Liver (tissue), 9 donors: ENCODE data around the gene FGD2. TPM values are rescaled to one million over a fixed set of nuclear protein-coding genes. Genes with fewer than 3 reads are reported as not detected.

Experiments
- DNase-seq: peaks from one replicate; pipeline ENCODE4 v3.0.0-alpha.2; 2017; ENCODE audit warnings: low spot score
- H3K27ac ChIP-seq, 2 donors: one replicate each; pipeline ENCODE4 v1.7.0; 2013; ENCODE audit warnings: inconsistent platforms in 2 of 2, low read length in 2 of 2, control low read depth in 1 of 2, low read depth in 1 of 2, mild to moderate bottlenecking in 1 of 2
- H3K27me3 ChIP-seq, 4 donors: one replicate each; pipeline versions ENCODE4 v1.6.1 to v1.7.0; 2013; ENCODE audit warnings: low read length in 3 of 4, inconsistent platforms in 1 of 4, mild to moderate bottlenecking in 1 of 4, moderate library complexity in 1 of 4; ENCODE audit not compliant: control insufficient read depth in 4 of 4, insufficient read depth in 4 of 4
- H3K36me3 ChIP-seq, 4 donors: one replicate each; pipeline versions ENCODE4 v1.6.1 to v1.7.0; 2013; ENCODE audit warnings: low read length in 3 of 4, mild to moderate bottlenecking in 3 of 4, low read depth in 1 of 4, moderate library complexity in 1 of 4; ENCODE audit not compliant: control insufficient read depth in 4 of 4, insufficient read depth in 3 of 4
- H3K4me1 ChIP-seq, 4 donors: one replicate each; pipeline versions ENCODE4 v1.6.1 to v1.7.0; 2013; ENCODE audit warnings: low read length in 3 of 4, mild to moderate bottlenecking in 3 of 4, moderate library complexity in 1 of 4; ENCODE audit not compliant: control insufficient read depth in 4 of 4, insufficient read depth in 4 of 4
- H3K4me3 ChIP-seq, 3 donors: one replicate each; pipeline versions ENCODE4 v1.6.1 to v1.7.0; 2013; ENCODE audit warnings: low read length in 3 of 3, control low read depth in 1 of 3, low read depth in 1 of 3, mild to moderate bottlenecking in 1 of 3
- H3K9ac ChIP-seq, 2 donors: one replicate each; pipeline ENCODE4 v1.7.0; 2013; ENCODE audit warnings: low read length in 2 of 2, mild to moderate bottlenecking in 2 of 2, moderate library complexity in 2 of 2, control low read depth in 1 of 2, low read depth in 1 of 2
- H3K9me3 ChIP-seq, 4 donors: one replicate each; pipeline versions ENCODE4 v1.6.1 to v1.7.0; 2013; ENCODE audit warnings: low read length in 3 of 4; ENCODE audit not compliant: control insufficient read depth in 4 of 4
- EGR1 ChIP-seq, 2 donors: IDR thresholded peaks; 2 replicates each; pipeline ENCODE4 v1.6.1; 2016 to 2018; ENCODE audit warnings: antibody characterized with exemption in 2 of 2, low read depth in 2 of 2
- FOXA1 ChIP-seq: IDR thresholded peaks from 2 replicates; pipeline ENCODE4 v1.6.1; 2016; ENCODE audit warnings: antibody characterized with exemption
- FOXA2 ChIP-seq: IDR thresholded peaks from 2 replicates; pipeline ENCODE4 v1.6.1; 2016; ENCODE audit warnings: antibody characterized with exemption
- GABPA ChIP-seq, 2 donors: IDR thresholded peaks in 1 of 2; conservative IDR thresholded peaks in 1 of 2; 2 replicates each; pipeline ENCODE4 v1.6.1; 2016; ENCODE audit warnings: antibody characterized with exemption in 2 of 2, mild to moderate bottlenecking in 1 of 2, moderate library complexity in 1 of 2
- JUND ChIP-seq, 2 donors: IDR thresholded peaks; 2 replicates each; pipeline ENCODE4 v1.6.1; 2016; ENCODE audit warnings: antibody characterized with exemption in 2 of 2
- NR2F2 ChIP-seq: IDR thresholded peaks from 2 replicates; pipeline ENCODE4 v1.6.1; 2016; ENCODE audit warnings: antibody characterized with exemption
- RAD21 ChIP-seq, 2 donors: IDR thresholded peaks; 2 replicates each; pipeline ENCODE4 v1.6.1; 2016; ENCODE audit warnings: antibody characterized with exemption in 2 of 2, mild to moderate bottlenecking in 2 of 2
- RXRA ChIP-seq, 2 donors: IDR thresholded peaks; 2 replicates each; pipeline ENCODE4 v1.6.1; 2017 to 2018; ENCODE audit warnings: antibody characterized with exemption in 2 of 2, mild to moderate bottlenecking in 1 of 2
- SP1 ChIP-seq: IDR thresholded peaks from 2 replicates; pipeline ENCODE4 v1.6.1; 2018; ENCODE audit warnings: antibody characterized with exemption, mild to moderate bottlenecking
- TAF1 ChIP-seq: conservative IDR thresholded peaks from 2 replicates; pipeline ENCODE4 v1.6.1; 2016; ENCODE audit warnings: antibody characterized with exemption, mild to moderate bottlenecking
- YY1 ChIP-seq: IDR thresholded peaks from 2 replicates; pipeline ENCODE4 v1.6.1; 2016; ENCODE audit warnings: antibody characterized with exemption, mild to moderate bottlenecking
- WGBS: extraction: QIAGEN DNeasy Blood & Tissue Kit; methylation state at CpG from one replicate; pipeline ENCODE4 v1.1.7; 2013; 5-methylcytosine and 5-hydroxymethylcytosine counted together
- polyA plus RNA-seq, 2 donors: library from polyadenylated mRNA; stranded (reverse) in 1 of 2; unstranded in 1 of 2; fragments of 200-250 nt in 1 of 2; fragments of >200 nt in 1 of 2; fragmentation: Nextera tagmentation in 1 of 2; extraction: Ambion mirVana in 1 of 2; gene quantifications; one replicate each; pipeline versions ENCODE4 v1.2.1 to v1.2.3, GENCODE V29; 2013 to 2015
- total RNA-seq, 2 donors: library from RNA; depleted of rRNA; stranded (reverse); fragments of >200 nt; gene quantifications; one replicate each; pipeline ENCODE4 v1.2.3, GENCODE V29; 2014
- TF ChIP-seq, protein P1 (sequence below): IDR thresholded peaks from 2 replicates; pipeline ENCODE4 v1.6.1; 2016; ENCODE audit warnings: antibody characterized with exemption, mild to moderate bottlenecking
- TF ChIP-seq, protein P2 (sequence below): IDR thresholded peaks from 2 replicates; pipeline ENCODE4 v1.6.1; 2016; ENCODE audit warnings: antibody characterized with exemption
- TF ChIP-seq, protein P3 (sequence below): fragments of 150-350 bp; IDR thresholded peaks from 2 replicates; pipeline ENCODE4 v1.5.1; 2017; ENCODE audit warnings: improper control_type of control experiment, low read depth, low read length; ENCODE audit not compliant: missing input control
- TF ChIP-seq, protein P4 (sequence below): IDR thresholded peaks from 2 replicates; pipeline ENCODE4 v1.6.1; 2016; ENCODE audit warnings: antibody characterized with exemption
- TF ChIP-seq, protein P5 (sequence below): IDR thresholded peaks from 2 replicates; pipeline ENCODE4 v1.6.1; 2016; ENCODE audit warnings: antibody characterized with exemption
- donor health status: healthy.
- donor health status: healthy.
- donor health status: healthy.
- donor health status: healthy.
- donor health status: healthy.

The FGD2 gene
- total and polyA plus RNA-seq, 4 donors: 4.6 to 24.4 (median 9.1) TPM

DNA sequence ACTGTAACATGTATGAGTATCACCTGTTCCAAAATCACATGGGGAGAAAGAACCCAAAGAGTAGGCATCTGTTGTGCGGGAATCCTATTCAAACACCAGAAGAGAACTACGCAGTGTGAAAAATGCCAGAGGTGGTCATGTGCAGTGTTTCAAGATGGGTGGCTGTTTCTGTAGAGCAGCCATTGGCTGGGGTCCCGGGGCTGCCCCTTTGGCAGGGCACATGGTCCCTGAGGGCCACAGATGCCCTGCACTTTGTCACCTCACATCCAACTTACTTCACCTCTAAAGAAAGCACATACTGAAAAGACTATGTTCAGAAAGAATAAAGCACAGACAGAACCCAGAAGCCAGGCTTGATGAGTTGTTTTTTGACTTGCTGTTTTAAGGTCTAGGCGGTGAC, 31.8 kb upstream of the FGD2 start:
- Histone ChIP-seq H3K27me3 (no peaks in the 10 kb centered on the region), H3K9ac (no peak overlapping the region), H3K36me3 (peaks cover 45 to 97% (median 83%) of the 10 kb centered on the region in 4 donors), H3K4me3 (no peak overlapping the region), H3K9me3 (no peaks in the 10 kb centered on the region), H3K4me1 (no peaks in the 10 kb centered on the region), H3K27ac (no peak overlapping the region)
- 84% methylated on average over 4 of the region's 4 CpGs for WGBS
- no peak for DNase-seq
- TF ChIP-seq RAD21 (IDR thresholded peaks at IDR 0.05): no peak
- no peak for TF ChIP-seq SP1
- TF ChIP-seq, protein P1, sequence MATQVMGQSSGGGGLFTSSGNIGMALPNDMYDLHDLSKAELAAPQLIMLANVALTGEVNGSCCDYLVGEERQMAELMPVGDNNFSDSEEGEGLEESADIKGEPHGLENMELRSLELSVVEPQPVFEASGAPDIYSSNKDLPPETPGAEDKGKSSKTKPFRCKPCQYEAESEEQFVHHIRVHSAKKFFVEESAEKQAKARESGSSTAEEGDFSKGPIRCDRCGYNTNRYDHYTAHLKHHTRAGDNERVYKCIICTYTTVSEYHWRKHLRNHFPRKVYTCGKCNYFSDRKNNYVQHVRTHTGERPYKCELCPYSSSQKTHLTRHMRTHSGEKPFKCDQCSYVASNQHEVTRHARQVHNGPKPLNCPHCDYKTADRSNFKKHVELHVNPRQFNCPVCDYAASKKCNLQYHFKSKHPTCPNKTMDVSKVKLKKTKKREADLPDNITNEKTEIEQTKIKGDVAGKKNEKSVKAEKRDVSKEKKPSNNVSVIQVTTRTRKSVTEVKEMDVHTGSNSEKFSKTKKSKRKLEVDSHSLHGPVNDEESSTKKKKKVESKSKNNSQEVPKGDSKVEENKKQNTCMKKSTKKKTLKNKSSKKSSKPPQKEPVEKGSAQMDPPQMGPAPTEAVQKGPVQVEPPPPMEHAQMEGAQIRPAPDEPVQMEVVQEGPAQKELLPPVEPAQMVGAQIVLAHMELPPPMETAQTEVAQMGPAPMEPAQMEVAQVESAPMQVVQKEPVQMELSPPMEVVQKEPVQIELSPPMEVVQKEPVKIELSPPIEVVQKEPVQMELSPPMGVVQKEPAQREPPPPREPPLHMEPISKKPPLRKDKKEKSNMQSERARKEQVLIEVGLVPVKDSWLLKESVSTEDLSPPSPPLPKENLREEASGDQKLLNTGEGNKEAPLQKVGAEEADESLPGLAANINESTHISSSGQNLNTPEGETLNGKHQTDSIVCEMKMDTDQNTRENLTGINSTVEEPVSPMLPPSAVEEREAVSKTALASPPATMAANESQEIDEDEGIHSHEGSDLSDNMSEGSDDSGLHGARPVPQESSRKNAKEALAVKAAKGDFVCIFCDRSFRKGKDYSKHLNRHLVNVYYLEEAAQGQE: no peak
- TF ChIP-seq FOXA2: no peak
- TF ChIP-seq, protein P2, sequence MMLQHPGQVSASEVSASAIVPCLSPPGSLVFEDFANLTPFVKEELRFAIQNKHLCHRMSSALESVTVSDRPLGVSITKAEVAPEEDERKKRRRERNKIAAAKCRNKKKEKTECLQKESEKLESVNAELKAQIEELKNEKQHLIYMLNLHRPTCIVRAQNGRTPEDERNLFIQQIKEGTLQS: no peak
- TF ChIP-seq TAF1: no peak
- TF ChIP-seq RXRA (IDR thresholded peaks at IDR 0.05): no peak
- TF ChIP-seq YY1: no peak
- TF ChIP-seq, protein P3, sequence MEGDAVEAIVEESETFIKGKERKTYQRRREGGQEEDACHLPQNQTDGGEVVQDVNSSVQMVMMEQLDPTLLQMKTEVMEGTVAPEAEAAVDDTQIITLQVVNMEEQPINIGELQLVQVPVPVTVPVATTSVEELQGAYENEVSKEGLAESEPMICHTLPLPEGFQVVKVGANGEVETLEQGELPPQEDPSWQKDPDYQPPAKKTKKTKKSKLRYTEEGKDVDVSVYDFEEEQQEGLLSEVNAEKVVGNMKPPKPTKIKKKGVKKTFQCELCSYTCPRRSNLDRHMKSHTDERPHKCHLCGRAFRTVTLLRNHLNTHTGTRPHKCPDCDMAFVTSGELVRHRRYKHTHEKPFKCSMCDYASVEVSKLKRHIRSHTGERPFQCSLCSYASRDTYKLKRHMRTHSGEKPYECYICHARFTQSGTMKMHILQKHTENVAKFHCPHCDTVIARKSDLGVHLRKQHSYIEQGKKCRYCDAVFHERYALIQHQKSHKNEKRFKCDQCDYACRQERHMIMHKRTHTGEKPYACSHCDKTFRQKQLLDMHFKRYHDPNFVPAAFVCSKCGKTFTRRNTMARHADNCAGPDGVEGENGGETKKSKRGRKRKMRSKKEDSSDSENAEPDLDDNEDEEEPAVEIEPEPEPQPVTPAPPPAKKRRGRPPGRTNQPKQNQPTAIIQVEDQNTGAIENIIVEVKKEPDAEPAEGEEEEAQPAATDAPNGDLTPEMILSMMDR: no peak

DNA sequence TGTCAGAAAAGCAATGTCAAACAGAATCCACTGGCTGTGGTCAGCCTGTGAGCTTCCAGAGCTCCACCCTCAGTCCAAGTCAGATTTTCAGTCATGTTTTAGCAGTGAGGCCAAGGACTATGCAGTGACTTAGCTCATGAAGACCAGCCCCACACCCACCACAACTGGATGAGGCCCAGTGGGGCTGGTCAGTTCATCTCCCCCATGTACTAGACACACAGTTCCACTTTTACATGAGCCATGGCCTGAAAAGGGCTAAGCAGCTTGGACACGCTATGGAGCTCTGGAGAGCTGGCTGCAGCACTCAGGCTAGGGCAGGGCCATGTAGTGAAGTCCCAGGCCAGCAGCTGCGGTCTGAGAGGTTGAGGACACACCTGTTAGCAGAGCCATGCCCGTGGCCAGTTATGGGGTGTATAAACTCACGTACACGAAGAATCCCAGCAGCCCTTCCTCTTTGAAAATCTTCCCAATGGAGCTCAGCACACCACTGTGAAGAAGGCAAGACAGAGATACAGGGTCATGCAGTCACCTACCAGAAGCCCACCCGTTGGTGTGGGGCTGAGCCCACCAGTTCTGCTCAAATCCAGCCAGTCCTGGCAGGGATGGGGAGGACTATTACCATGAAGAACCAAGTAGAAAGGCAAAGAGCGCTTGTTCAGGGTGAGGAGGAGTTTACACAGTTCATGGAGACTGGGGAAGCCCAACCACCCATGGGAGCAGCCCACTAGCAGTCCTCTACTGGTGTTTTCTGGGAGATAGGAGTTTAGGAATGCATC, 30.0 kb upstream of the FGD2 start:
- H3K4me3 ChIP-seq: no peak overlapping the region
- no peak overlapping the region for H3K27ac ChIP-seq
- H3K9ac ChIP-seq: no peak overlapping the region
- WGBS: 92% methylated on average over 7 of the region's 7 CpGs
- H3K9me3 ChIP-seq: no peaks in the 10 kb centered on the region
- no peaks in the 10 kb centered on the region for H3K27me3 ChIP-seq
- peaks cover 0 to 5% (median 0%) of the 10 kb centered on the region in 4 donors for H3K4me1 ChIP-seq
- TF ChIP-seq GABPA (IDR thresholded peaks at IDR 0.05 in 1 of 2, conservative IDR thresholded peaks at IDR 0.05 in 1 of 2): no peak
- no peak for TF ChIP-seq EGR1 (IDR thresholded peaks at IDR 0.05; ENCODE audit: low read depth in 2 of 2)
- TF ChIP-seq, protein P3: no peak
- TF ChIP-seq JUND (IDR thresholded peaks at IDR 0.05): no peak
- TF ChIP-seq NR2F2: no peak
- TF ChIP-seq RXRA (IDR thresholded peaks at IDR 0.05): no peak
- TF ChIP-seq, protein P4, sequence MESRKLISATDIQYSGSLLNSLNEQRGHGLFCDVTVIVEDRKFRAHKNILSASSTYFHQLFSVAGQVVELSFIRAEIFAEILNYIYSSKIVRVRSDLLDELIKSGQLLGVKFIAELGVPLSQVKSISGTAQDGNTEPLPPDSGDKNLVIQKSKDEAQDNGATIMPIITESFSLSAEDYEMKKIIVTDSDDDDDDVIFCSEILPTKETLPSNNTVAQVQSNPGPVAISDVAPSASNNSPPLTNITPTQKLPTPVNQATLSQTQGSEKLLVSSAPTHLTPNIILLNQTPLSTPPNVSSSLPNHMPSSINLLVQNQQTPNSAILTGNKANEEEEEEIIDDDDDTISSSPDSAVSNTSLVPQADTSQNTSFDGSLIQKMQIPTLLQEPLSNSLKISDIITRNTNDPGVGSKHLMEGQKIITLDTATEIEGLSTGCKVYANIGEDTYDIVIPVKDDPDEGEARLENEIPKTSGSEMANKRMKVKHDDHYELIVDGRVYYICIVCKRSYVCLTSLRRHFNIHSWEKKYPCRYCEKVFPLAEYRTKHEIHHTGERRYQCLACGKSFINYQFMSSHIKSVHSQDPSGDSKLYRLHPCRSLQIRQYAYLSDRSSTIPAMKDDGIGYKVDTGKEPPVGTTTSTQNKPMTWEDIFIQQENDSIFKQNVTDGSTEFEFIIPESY: no peak
- TF ChIP-seq, protein P5, sequence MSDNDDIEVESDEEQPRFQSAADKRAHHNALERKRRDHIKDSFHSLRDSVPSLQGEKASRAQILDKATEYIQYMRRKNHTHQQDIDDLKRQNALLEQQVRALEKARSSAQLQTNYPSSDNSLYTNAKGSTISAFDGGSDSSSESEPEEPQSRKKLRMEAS: no peak
- TF ChIP-seq FOXA1: no peak
- H3K36me3 ChIP-seq: peaks cover 33 to 79% (median 68%) of the 10 kb centered on the region in 4 donors
- DNase-seq: no peak
